ENCODE results near the gene ARL13B. TPM values are rescaled to one million over a fixed set of nuclear protein-coding genes. Genes with fewer than 3 reads are reported as not detected.

The ARL13B gene
- total and polyA plus RNA-seq, 5 donors from 2014 or later, result 5.6 to 7.5 (median 6.4) TPM

GRCh38 chr3:94015025-94015424 is 35.1 kb downstream of the ARL13B start:
- Mint-ChIP-seq H3K27ac (no peak overlapping the region), H3K4me3 (no peak overlapping the region), H3K36me3 (peaks cover 19% of the 10 kb centered on the region), H3K9me3 (peaks cover 0 to 2% (median 0%) of the 10 kb centered on the region in 7 donors), H3K27me3 (no peaks in the 10 kb centered on the region), H3K4me1 (peaks cover 13 to 22% (median 19%) of the 10 kb centered on the region in 4 donors)
- Histone ChIP-seq H3K4me3 (ENCODE audit: low read depth, low read length) (no peak overlapping the region), H3K27me3 (ENCODE audit: control insufficient read depth, insufficient read depth, low read length) (no peaks in the 10 kb centered on the region), H3K36me3 (ENCODE audit: control insufficient read depth, insufficient read depth, low read length) (no peaks in the 10 kb centered on the region), H3K4me1 (ENCODE audit: control insufficient read depth, insufficient read depth, low read length, poor library complexity, severe bottlenecking) (no peaks in the 10 kb centered on the region), H3K27ac (ENCODE audit: insufficient read depth, low read length, poor library complexity, severe bottlenecking) (no peak overlapping the region), H3K9me3 (ENCODE audit: control insufficient read depth in 2 of 2, low read length in 2 of 2) (no peaks in the 10 kb centered on the region)
- peak in 1 of 3 donors; percentile 23 for DNase-seq
- no peak for ATAC-seq (ENCODE audit: low read depth in 2 of 2)

- Mint-ChIP-seq H3K27ac (peak overlapping the region in 1 of 3 donors; percentile 14), H3K4me1 (peaks cover 0 to 9% (median 6%) of the 10 kb centered on the region in 4 donors), H3K27me3 (no peaks in the 10 kb centered on the region), H3K36me3 (peaks cover 9% of the 10 kb centered on the region), H3K4me3 (no peak overlapping the region), H3K9me3 (peaks cover 0 to 2% (median 0%) of the 10 kb centered on the region in 7 donors)
- ATAC-seq (ENCODE audit: low read depth in 2 of 2) (no peak), DNase-seq (no peak)
- Histone ChIP-seq H3K4me3 (ENCODE audit: low read depth, low read length) (no peak overlapping the region), H3K27me3 (ENCODE audit: control insufficient read depth, insufficient read depth, low read length) (no peaks in the 10 kb centered on the region), H3K27ac (ENCODE audit: insufficient read depth, low read length, poor library complexity, severe bottlenecking) (no peak overlapping the region), H3K4me1 (ENCODE audit: control insufficient read depth, insufficient read depth, low read length, poor library complexity, severe bottlenecking) (no peaks in the 10 kb centered on the region), H3K36me3 (ENCODE audit: control insufficient read depth, insufficient read depth, low read length) (no peaks in the 10 kb centered on the region), H3K9me3 (ENCODE audit: control insufficient read depth in 2 of 2, low read length in 2 of 2) (no peaks in the 10 kb centered on the region)
These were observed 39.7 kb downstream of the ARL13B start for GRCh38 chr3:94019659-94020058.

DNA sequence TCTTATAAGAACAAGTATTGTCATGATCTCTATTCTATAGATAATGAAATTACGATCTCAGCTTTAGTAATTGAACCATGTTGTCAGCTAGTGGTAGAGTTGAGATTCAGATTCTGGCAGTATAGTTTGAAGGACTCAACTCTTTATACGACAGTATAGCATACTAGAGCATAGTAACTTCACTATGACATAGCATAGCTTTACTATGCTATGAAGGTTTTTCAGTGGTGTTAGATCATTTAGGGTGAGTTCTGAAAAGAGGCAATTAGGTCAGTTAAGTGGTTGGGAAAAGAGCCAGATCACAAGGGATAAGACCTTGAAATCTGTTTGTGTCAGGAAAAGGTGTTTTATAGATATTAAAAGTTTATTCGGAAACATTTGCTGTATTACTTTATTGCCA is 40.3 kb downstream of the ARL13B start:
- H3K4me1 ChIP-seq (ENCODE audit: control insufficient read depth, insufficient read depth, low read length, poor library complexity, severe bottlenecking), result no peaks in the 10 kb centered on the region
- H3K4me3 ChIP-seq (ENCODE audit: low read depth, low read length), result no peak overlapping the region
- H3K9me3 Mint-ChIP-seq, result peaks cover 0 to 2% (median 0%) of the 10 kb centered on the region in 7 donors
- no peaks in the 10 kb centered on the region for H3K9me3 ChIP-seq (ENCODE audit: control insufficient read depth in 2 of 2, low read length in 2 of 2)
- H3K36me3 Mint-ChIP-seq, result peaks cover 9% of the 10 kb centered on the region
- no peak overlapping the region for H3K27ac Mint-ChIP-seq
- no peaks in the 10 kb centered on the region for H3K36me3 ChIP-seq (ENCODE audit: control insufficient read depth, insufficient read depth, low read length)
- no peak for ATAC-seq (ENCODE audit: low read depth in 2 of 2)
- peaks cover 0 to 4% (median 1%) of the 10 kb centered on the region in 4 donors for H3K4me1 Mint-ChIP-seq
- H3K27ac ChIP-seq (ENCODE audit: insufficient read depth, low read length, poor library complexity, severe bottlenecking), result no peak overlapping the region
- no peaks in the 10 kb centered on the region for H3K27me3 ChIP-seq (ENCODE audit: control insufficient read depth, insufficient read depth, low read length)
- H3K27me3 Mint-ChIP-seq, result no peaks in the 10 kb centered on the region
- DNase-seq, result no peak
- no peak overlapping the region for H3K4me3 Mint-ChIP-seq

- ATAC-seq (ENCODE audit: low read depth in 2 of 2), result no peak
- no peak overlapping the region for H3K4me3 Mint-ChIP-seq
These were observed 44.4 kb downstream of the ARL13B start for GRCh38 chr3:94024385-94024784.

DNA sequence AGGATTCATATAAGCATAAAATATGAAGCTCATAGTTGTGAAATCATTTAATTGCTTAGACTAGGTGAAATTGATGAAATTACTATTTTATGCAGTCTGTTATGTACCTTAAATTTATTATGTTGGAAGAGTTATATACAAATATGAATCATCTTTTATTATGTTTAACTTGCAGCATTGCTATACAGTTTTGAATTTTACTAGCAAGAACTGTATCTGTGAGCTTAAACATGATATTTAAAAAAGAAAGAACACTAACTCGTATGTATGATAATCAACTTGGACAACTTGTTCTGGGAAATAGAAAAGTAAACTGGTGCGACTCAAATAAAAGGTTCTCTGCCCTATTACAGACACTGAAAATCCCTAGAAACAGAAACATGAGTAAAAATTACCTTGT is 46.7 kb downstream of the ARL13B start:
- H3K4me3 Mint-ChIP-seq, result no peak overlapping the region
- H3K4me3 ChIP-seq (ENCODE audit: low read depth, low read length), result no peak overlapping the region
- no peaks in the 10 kb centered on the region for H3K36me3 ChIP-seq (ENCODE audit: control insufficient read depth, insufficient read depth, low read length)
- H3K9me3 ChIP-seq (ENCODE audit: control insufficient read depth in 2 of 2, low read length in 2 of 2), result no peaks in the 10 kb centered on the region
- H3K9me3 Mint-ChIP-seq, result no peaks in the 10 kb centered on the region
- no peak overlapping the region for H3K27ac Mint-ChIP-seq
- no peaks in the 10 kb centered on the region for H3K27me3 Mint-ChIP-seq
- no peaks in the 10 kb centered on the region for H3K27me3 ChIP-seq (ENCODE audit: control insufficient read depth, insufficient read depth, low read length)
- ATAC-seq (ENCODE audit: low read depth in 2 of 2) (no peak), DNase-seq (no peak)
- no peaks in the 10 kb centered on the region for H3K4me1 Mint-ChIP-seq
- H3K27ac ChIP-seq (ENCODE audit: insufficient read depth, low read length, poor library complexity, severe bottlenecking), result no peak overlapping the region
- H3K36me3 Mint-ChIP-seq, result no peaks in the 10 kb centered on the region
- no peaks in the 10 kb centered on the region for H3K4me1 ChIP-seq (ENCODE audit: control insufficient read depth, insufficient read depth, low read length, poor library complexity, severe bottlenecking)

More at GRCh38 chr3:94024385-94024784, 44.4 kb downstream of the ARL13B start:
- Mint-ChIP-seq H3K9me3 (no peaks in the 10 kb centered on the region), H3K27ac (no peak overlapping the region), H3K4me1 (peaks cover 0 to 2% (median 1%) of the 10 kb centered on the region in 4 donors), H3K27me3 (no peaks in the 10 kb centered on the region), H3K36me3 (peaks cover 4% of the 10 kb centered on the region)
- no peaks in the 10 kb centered on the region for H3K27me3 ChIP-seq (ENCODE audit: control insufficient read depth, insufficient read depth, low read length)
- H3K9me3 ChIP-seq (ENCODE audit: control insufficient read depth in 2 of 2, low read length in 2 of 2), result no peaks in the 10 kb centered on the region
- H3K27ac ChIP-seq (ENCODE audit: insufficient read depth, low read length, poor library complexity, severe bottlenecking), result no peak overlapping the region
- no peaks in the 10 kb centered on the region for H3K36me3 ChIP-seq (ENCODE audit: control insufficient read depth, insufficient read depth, low read length)
- H3K4me3 ChIP-seq (ENCODE audit: low read depth, low read length), result no peak overlapping the region
- H3K4me1 ChIP-seq (ENCODE audit: control insufficient read depth, insufficient read depth, low read length, poor library complexity, severe bottlenecking), result no peaks in the 10 kb centered on the region
- DNase-seq, result no peak

GRCh38 chr3:94028093-94028837 is 48.3 kb downstream of the ARL13B start, which contains the start of gene STX19:
Gene STX19 (minus strand): TSS chr3:94028597. CDS start chr3:94015269, 13,328 bp downstream.
- Mint-ChIP-seq H3K36me3 (peaks cover 6% of the 10 kb centered on the region), H3K4me1 (no peaks in the 10 kb centered on the region), H3K27ac (no peak within 1 kb of the TSS), H3K27me3 (no peaks in the 10 kb centered on the region), H3K4me3 (no peak within 1 kb of the TSS), H3K9me3 (no peaks in the 10 kb centered on the region)
- Histone ChIP-seq H3K4me1 (ENCODE audit: control insufficient read depth, insufficient read depth, low read length, poor library complexity, severe bottlenecking) (no peaks in the 10 kb centered on the region), H3K27me3 (ENCODE audit: control insufficient read depth, insufficient read depth, low read length) (no peaks in the 10 kb centered on the region), H3K4me3 (ENCODE audit: low read depth, low read length) (no peak within 1 kb of the TSS), H3K9me3 (ENCODE audit: control insufficient read depth in 2 of 2, low read length in 2 of 2) (no peaks in the 10 kb centered on the region), H3K36me3 (ENCODE audit: control insufficient read depth, insufficient read depth, low read length) (no peaks in the 10 kb centered on the region), H3K27ac (ENCODE audit: insufficient read depth, low read length, poor library complexity, severe bottlenecking) (no peak within 1 kb of the TSS)
- DNase-seq (no peak), ATAC-seq (ENCODE audit: low read depth in 2 of 2) (no peak)

DNA sequence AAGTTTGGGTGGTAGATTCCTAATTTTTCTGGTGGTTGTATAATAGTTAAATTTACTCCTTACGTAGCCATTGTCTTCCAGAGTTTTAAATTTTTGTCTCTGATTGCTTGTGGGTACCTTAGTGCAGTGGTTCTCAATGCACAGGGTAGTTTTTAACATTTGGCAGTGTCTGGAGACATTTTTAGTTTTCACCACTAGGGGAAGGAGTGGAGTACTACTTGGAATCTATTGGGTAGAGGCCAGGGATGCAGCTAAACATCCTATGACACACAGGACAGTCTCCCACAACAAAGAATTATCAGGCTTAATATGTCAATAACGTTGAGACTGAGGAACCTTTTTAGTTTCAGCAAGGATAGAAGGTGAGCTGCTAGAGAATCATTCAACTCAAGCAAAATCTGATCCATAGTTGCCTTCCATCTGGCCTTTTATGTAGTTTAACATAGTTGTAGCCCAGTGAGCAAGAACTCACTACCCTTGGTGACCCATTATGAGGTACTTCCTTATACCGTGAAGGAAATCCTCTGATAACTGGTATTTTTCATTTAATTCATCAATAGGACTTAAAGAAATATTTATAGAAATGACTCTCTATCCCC is 57.1 kb downstream of the ARL13B start:
- Histone ChIP-seq H3K27ac (ENCODE audit: insufficient read depth, low read length, poor library complexity, severe bottlenecking) (no peak overlapping the region), H3K36me3 (ENCODE audit: control insufficient read depth, insufficient read depth, low read length) (no peaks in the 10 kb centered on the region), H3K4me1 (ENCODE audit: control insufficient read depth, insufficient read depth, low read length, poor library complexity, severe bottlenecking) (no peaks in the 10 kb centered on the region), H3K27me3 (ENCODE audit: control insufficient read depth, insufficient read depth, low read length) (no peaks in the 10 kb centered on the region), H3K4me3 (ENCODE audit: low read depth, low read length) (no peak overlapping the region), H3K9me3 (ENCODE audit: control insufficient read depth in 2 of 2, low read length in 2 of 2) (no peaks in the 10 kb centered on the region)
- no peak overlapping the region for H3K4me3 Mint-ChIP-seq
- DNase-seq, result peak in 1 of 3 donors; percentile 29
- no peaks in the 10 kb centered on the region for H3K9me3 Mint-ChIP-seq
- no peaks in the 10 kb centered on the region for H3K27me3 Mint-ChIP-seq
- peaks cover 0 to 9% (median 4%) of the 10 kb centered on the region in 4 donors for H3K4me1 Mint-ChIP-seq
- no peak overlapping the region for H3K27ac Mint-ChIP-seq
- no peak for ATAC-seq (ENCODE audit: low read depth in 2 of 2)
- H3K36me3 Mint-ChIP-seq, result peaks cover 5% of the 10 kb centered on the region

Data from CD4-positive, CD25-positive, alpha-beta regulatory T cell (primary cell).